A172 (cell line): Measurements from ENCODE around the gene CCDC152. TPM values are rescaled to one million over a fixed set of nuclear protein-coding genes. Genes with fewer than 3 reads are reported as not detected.

Experiments used
- total RNA-seq: library from RNA; depleted of rRNA; stranded (reverse); fragments of >200 nt; shearing (Covaris generic); gene quantifications from 2 replicates; pipeline ENCODE4 v1.2.3, GENCODE V29; 2014; rRNA removed

The CCDC152 gene
- total RNA-seq, 1 experiment from 2014 or later: not detected

Other genes with a start within 250 kb of the CCDC152 start
- 5.3 and 10.7 TPM in 2 replicates for gene SELENOP, start 55.1 kb downstream of the CCDC152 start, total RNA-seq